HT-29 (cell line): ENCODE measurements around the gene DIP2A. TPM values are rescaled to one million over a fixed set of nuclear protein-coding genes. Genes with fewer than 3 reads are reported as not detected.

ENCODE experiments used
- DNase-seq: peaks from one replicate; pipeline ENCODE4 v3.0.0-alpha.2; 2015; ENCODE audit warnings: low spot score
- small RNA-seq: library from RNA; depleted of rRNA; stranded (forward); fragments of <200 nt; gene quantifications from one replicate; pipeline ENCODE3, GENCODE V24; 2014
- total RNA-seq: library from RNA; depleted of rRNA; stranded (reverse); fragments of >200 nt; shearing (Covaris generic); gene quantifications from 2 replicates; pipeline ENCODE4 v1.2.3, GENCODE V29; 2014; rRNA removed

Gene DIP2A
- total RNA-seq, 1 experiment from 2014 or later: 17.8 TPM

- DNase-seq: no peak
Observed at GRCh38 chr21:46617267-46618051, 158.8 kb downstream of the DIP2A start.

- no peak for DNase-seq
Observed at GRCh38 chr21:46618738-46619379, 160.2 kb downstream of the DIP2A start.

Small RNAs within 50 kb of the gene (small RNA-seq; reads per million reads assigned to genes)
- not detected for gene RNU6-396P

Other genes starting within 250 kb of the DIP2A start
- 95.6 and 109 TPM in 2 replicates for gene LSS, start 230.1 kb upstream of the DIP2A start, total RNA-seq
- 75.9 and 115 TPM in 2 replicates for gene MCM3AP, start 173.3 kb upstream of the DIP2A start, total RNA-seq
- 9.4 and 10.5 TPM in 2 replicates for gene YBEY, start 172.5 kb upstream of the DIP2A start, total RNA-seq
- 14.7 and 17.2 TPM in 2 replicates for gene C21orf58, start 135.0 kb upstream of the DIP2A start, total RNA-seq
- gene PCNT, start 134.7 kb upstream of the DIP2A start, total RNA-seq: 33.9 and 51.3 TPM in 2 replicates
- gene S100B, start 146.2 kb downstream of the DIP2A start, total RNA-seq: not detected in 2 replicates
- gene PRMT2, start 176.8 kb downstream of the DIP2A start, total RNA-seq: 54.8 and 55.1 TPM in 2 replicates